Measurements from ENCODE around the gene ATP2C2. TPM values are rescaled to one million over a fixed set of nuclear protein-coding genes. Genes with fewer than 3 reads are reported as not detected.

Gene ATP2C2
- total RNA-seq, 1 donor from 2014 or later, result not detected

DNA sequence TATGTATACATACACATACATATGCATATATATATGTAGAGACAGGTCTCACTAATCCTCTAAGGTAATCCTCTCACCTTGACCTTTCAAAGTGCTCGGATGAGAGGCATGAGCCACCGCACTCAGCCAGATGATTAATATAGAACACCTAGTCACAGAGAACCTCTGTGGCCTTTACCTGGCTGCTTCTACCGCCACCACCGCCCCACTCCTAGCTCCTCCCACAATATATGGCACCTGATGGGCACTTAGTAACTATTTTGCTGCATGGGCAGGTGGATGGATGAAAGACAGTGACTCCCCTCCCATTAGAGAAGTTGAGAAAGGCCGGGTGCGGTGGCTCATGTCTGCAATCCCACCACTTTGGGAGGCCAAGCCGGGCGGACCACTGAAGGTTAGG is 16.7 kb upstream of the ATP2C2 start:
- Histone ChIP-seq H3K27me3 (ENCODE audit: control insufficient read depth in 3 of 3, insufficient read depth in 3 of 3, low read length in 3 of 3) (peaks cover 0 to 14% (median 13%) of the 10 kb centered on the region in 3 donors), H3K9ac (ENCODE audit: low read depth in 1 of 3, low read length in 3 of 3) (no peak overlapping the region), H3K4me1 (ENCODE audit: control insufficient read depth in 3 of 3, insufficient read depth in 3 of 3, low read length in 3 of 3) (no peaks in the 10 kb centered on the region), H3K4me3 (ENCODE audit: low read length in 3 of 3) (no peak overlapping the region), H3K36me3 (ENCODE audit: control insufficient read depth in 3 of 3, insufficient read depth in 3 of 3, low read length in 3 of 3) (no peaks in the 10 kb centered on the region), H3K9me3 (ENCODE audit: control insufficient read depth in 3 of 3, low read length in 3 of 3) (no peaks in the 10 kb centered on the region), H3K27ac (ENCODE audit: low read depth, low read length) (no peak overlapping the region)

DNA sequence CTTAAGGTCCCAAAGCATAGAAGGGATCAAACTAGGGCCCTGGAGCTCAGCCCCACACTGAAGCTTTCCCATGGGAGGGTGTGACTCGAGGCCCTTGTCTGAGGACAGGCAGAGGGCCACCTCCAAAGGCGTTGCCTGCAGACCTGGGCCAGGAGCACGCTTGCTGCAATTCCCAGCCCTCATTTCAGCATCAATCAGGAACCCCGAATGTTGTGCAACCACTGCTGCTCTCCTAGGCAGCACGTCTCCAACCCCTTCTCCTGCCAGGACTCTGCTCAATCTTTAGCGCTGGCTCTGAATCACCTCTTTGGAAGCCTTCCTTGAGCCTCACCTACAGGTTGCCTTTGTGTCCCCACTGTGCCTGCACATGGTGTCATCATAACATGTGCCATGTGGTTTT is 14.0 kb upstream of the ATP2C2 start:
- Histone ChIP-seq H3K9ac (ENCODE audit: low read depth in 1 of 3, low read length in 3 of 3) (no peak overlapping the region), H3K9me3 (ENCODE audit: control insufficient read depth in 3 of 3, low read length in 3 of 3) (no peaks in the 10 kb centered on the region), H3K36me3 (ENCODE audit: control insufficient read depth in 3 of 3, insufficient read depth in 3 of 3, low read length in 3 of 3) (no peaks in the 10 kb centered on the region), H3K4me1 (ENCODE audit: control insufficient read depth in 3 of 3, insufficient read depth in 3 of 3, low read length in 3 of 3) (no peaks in the 10 kb centered on the region), H3K27me3 (ENCODE audit: control insufficient read depth in 3 of 3, insufficient read depth in 3 of 3, low read length in 3 of 3) (peaks cover 0 to 10% (median 7%) of the 10 kb centered on the region in 3 donors), H3K4me3 (ENCODE audit: low read length in 3 of 3) (no peak overlapping the region), H3K27ac (ENCODE audit: low read depth, low read length) (no peak overlapping the region)

GRCh38 chr16:84355149-84355548 is 13.2 kb upstream of the ATP2C2 start:
- H3K27ac ChIP-seq (ENCODE audit: low read depth, low read length), result no peak overlapping the region

DNA sequence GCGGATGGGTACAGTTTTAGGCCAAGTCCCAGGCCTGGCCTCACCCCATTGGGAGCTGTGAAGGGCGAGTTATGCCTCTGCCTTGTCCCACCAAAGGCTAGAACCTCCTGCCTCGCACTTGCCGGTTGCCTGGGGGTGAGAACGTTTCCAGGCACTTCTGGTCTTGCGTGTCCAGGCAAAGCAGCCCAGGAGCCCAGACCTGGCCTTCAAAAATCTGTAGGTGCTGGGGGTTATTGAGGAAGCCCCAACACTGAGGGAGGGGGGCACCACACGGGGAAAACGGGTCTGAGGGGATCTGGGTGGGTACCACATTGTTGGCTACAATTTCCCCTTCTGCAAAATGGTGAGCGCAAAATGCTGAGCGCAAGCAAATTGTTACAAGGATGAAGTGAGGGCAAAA is 12.2 kb upstream of the ATP2C2 start:
- H3K27me3 ChIP-seq (ENCODE audit: control insufficient read depth in 3 of 3, insufficient read depth in 3 of 3, low read length in 3 of 3), result peaks cover 2 to 10% (median 6%) of the 10 kb centered on the region in 3 donors
- no peak overlapping the region for H3K27ac ChIP-seq (ENCODE audit: low read depth, low read length)
- no peak overlapping the region for H3K9ac ChIP-seq (ENCODE audit: low read depth in 1 of 3, low read length in 3 of 3)
- no peaks in the 10 kb centered on the region for H3K4me1 ChIP-seq (ENCODE audit: control insufficient read depth in 3 of 3, insufficient read depth in 3 of 3, low read length in 3 of 3)
- no peak overlapping the region for H3K4me3 ChIP-seq (ENCODE audit: low read length in 3 of 3)
- no peaks in the 10 kb centered on the region for H3K9me3 ChIP-seq (ENCODE audit: control insufficient read depth in 3 of 3, low read length in 3 of 3)
- H3K36me3 ChIP-seq (ENCODE audit: control insufficient read depth in 3 of 3, insufficient read depth in 3 of 3, low read length in 3 of 3), result no peaks in the 10 kb centered on the region

More at GRCh38 chr16:84355149-84355548, 13.2 kb upstream of the ATP2C2 start:
- no peak overlapping the region for H3K4me3 ChIP-seq (ENCODE audit: low read length in 3 of 3)
- H3K9ac ChIP-seq (ENCODE audit: low read depth in 1 of 3, low read length in 3 of 3), result no peak overlapping the region
- H3K4me1 ChIP-seq (ENCODE audit: control insufficient read depth in 3 of 3, insufficient read depth in 3 of 3, low read length in 3 of 3), result no peaks in the 10 kb centered on the region
- H3K27me3 ChIP-seq (ENCODE audit: control insufficient read depth in 3 of 3, insufficient read depth in 3 of 3, low read length in 3 of 3), result peaks cover 1 to 7% (median 6%) of the 10 kb centered on the region in 3 donors
- no peaks in the 10 kb centered on the region for H3K36me3 ChIP-seq (ENCODE audit: control insufficient read depth in 3 of 3, insufficient read depth in 3 of 3, low read length in 3 of 3)
- no peaks in the 10 kb centered on the region for H3K9me3 ChIP-seq (ENCODE audit: control insufficient read depth in 3 of 3, low read length in 3 of 3)

GRCh38 chr16:84356591-84357116 is 11.7 kb upstream of the ATP2C2 start:
- H3K9me3 ChIP-seq (ENCODE audit: control insufficient read depth in 3 of 3, low read length in 3 of 3), result no peaks in the 10 kb centered on the region
- no peak overlapping the region for H3K27ac ChIP-seq (ENCODE audit: low read depth, low read length)
- H3K27me3 ChIP-seq (ENCODE audit: control insufficient read depth in 3 of 3, insufficient read depth in 3 of 3, low read length in 3 of 3), result peaks cover 2 to 8% (median 6%) of the 10 kb centered on the region in 3 donors
- H3K36me3 ChIP-seq (ENCODE audit: control insufficient read depth in 3 of 3, insufficient read depth in 3 of 3, low read length in 3 of 3), result no peaks in the 10 kb centered on the region
- no peak overlapping the region for H3K9ac ChIP-seq (ENCODE audit: low read depth in 1 of 3, low read length in 3 of 3)
- H3K4me1 ChIP-seq (ENCODE audit: control insufficient read depth in 3 of 3, insufficient read depth in 3 of 3, low read length in 3 of 3), result no peaks in the 10 kb centered on the region
- H3K4me3 ChIP-seq (ENCODE audit: low read length in 3 of 3), result no peak overlapping the region

- Histone ChIP-seq H3K27ac (ENCODE audit: low read depth, low read length) (no peak overlapping the region), H3K9me3 (ENCODE audit: control insufficient read depth in 3 of 3, low read length in 3 of 3) (no peaks in the 10 kb centered on the region), H3K27me3 (ENCODE audit: control insufficient read depth in 3 of 3, insufficient read depth in 3 of 3, low read length in 3 of 3) (peaks cover 2 to 8% (median 6%) of the 10 kb centered on the region in 3 donors), H3K4me3 (ENCODE audit: low read length in 3 of 3) (no peak overlapping the region), H3K9ac (ENCODE audit: low read depth in 1 of 3, low read length in 3 of 3) (no peak overlapping the region), H3K4me1 (ENCODE audit: control insufficient read depth in 3 of 3, insufficient read depth in 3 of 3, low read length in 3 of 3) (no peaks in the 10 kb centered on the region), H3K36me3 (ENCODE audit: control insufficient read depth in 3 of 3, insufficient read depth in 3 of 3, low read length in 3 of 3) (no peaks in the 10 kb centered on the region)
Observed at GRCh38 chr16:84357191-84357651, 11.1 kb upstream of the ATP2C2 start.

DNA sequence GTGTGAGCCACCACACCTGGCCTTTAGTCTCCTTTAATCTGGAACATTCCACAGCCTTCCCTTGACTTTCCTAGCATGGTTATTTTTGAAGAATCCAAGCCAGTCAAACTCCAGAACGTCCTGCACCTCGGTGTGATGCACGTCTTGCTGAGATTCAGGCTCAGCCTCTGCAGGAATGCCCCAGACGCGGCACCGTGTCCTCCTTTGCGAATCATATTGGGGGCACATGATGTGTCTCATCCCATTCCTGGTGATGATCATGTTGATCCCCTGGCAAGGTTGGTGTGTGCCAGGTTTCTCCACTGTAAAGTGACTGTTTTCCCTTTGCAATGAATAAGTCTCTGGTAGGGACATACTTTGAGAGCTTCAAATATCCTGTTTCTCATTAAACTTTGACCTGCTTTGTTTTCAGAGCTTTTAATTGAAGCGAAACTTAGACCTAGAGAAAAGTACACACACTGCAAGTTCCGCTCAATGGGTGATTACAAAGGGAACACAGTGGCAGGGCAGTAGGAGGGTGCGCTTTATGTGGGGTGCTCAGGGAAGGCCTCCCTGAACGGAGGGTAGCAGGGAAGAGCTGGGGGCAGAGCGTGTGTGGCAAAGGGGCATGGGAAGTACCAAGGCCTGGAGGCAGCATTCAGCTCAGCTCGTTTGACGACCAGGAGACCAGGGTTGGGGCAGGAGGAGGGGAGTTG is 9.6 kb upstream of the ATP2C2 start:
- no peak overlapping the region for H3K9ac ChIP-seq (ENCODE audit: low read depth in 1 of 3, low read length in 3 of 3)
- no peak overlapping the region for H3K4me3 ChIP-seq (ENCODE audit: low read length in 3 of 3)
- no peaks in the 10 kb centered on the region for H3K9me3 ChIP-seq (ENCODE audit: control insufficient read depth in 3 of 3, low read length in 3 of 3)
- no peak overlapping the region for H3K27ac ChIP-seq (ENCODE audit: low read depth, low read length)
- H3K4me1 ChIP-seq (ENCODE audit: control insufficient read depth in 3 of 3, insufficient read depth in 3 of 3, low read length in 3 of 3), result no peaks in the 10 kb centered on the region
- H3K36me3 ChIP-seq (ENCODE audit: control insufficient read depth in 3 of 3, insufficient read depth in 3 of 3, low read length in 3 of 3), result no peaks in the 10 kb centered on the region
- H3K27me3 ChIP-seq (ENCODE audit: control insufficient read depth in 3 of 3, insufficient read depth in 3 of 3, low read length in 3 of 3), result peaks cover 7 to 9% (median 8%) of the 10 kb centered on the region in 3 donors

DNA sequence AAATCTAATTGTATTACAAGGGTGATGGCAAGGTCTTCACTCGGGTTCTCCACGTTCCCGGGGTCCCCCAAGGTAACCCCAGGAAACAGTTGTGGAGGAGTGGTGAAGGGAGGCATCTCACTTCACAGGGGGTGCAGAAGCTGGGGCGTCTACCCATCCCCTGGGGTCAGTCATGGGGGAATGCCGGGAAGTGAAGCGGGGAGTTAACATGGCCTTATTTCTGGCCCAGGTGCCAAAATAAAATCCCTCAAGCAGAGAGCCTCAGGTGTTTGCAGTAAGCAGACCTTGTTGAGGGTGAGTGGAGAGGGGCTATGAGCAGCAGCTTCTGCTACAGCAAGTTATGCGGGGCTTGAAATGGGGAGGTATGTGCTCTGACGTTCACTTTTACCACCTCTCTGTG is 9.0 kb upstream of the ATP2C2 start:
- H3K4me3 ChIP-seq (ENCODE audit: low read length in 3 of 3), result no peak overlapping the region
- no peak overlapping the region for H3K9ac ChIP-seq (ENCODE audit: low read depth in 1 of 3, low read length in 3 of 3)
- no peaks in the 10 kb centered on the region for H3K9me3 ChIP-seq (ENCODE audit: control insufficient read depth in 3 of 3, low read length in 3 of 3)
- peaks cover 5 to 7% (median 6%) of the 10 kb centered on the region in 3 donors for H3K27me3 ChIP-seq (ENCODE audit: control insufficient read depth in 3 of 3, insufficient read depth in 3 of 3, low read length in 3 of 3)
- no peaks in the 10 kb centered on the region for H3K4me1 ChIP-seq (ENCODE audit: control insufficient read depth in 3 of 3, insufficient read depth in 3 of 3, low read length in 3 of 3)
- no peak overlapping the region for H3K27ac ChIP-seq (ENCODE audit: low read depth, low read length)
- H3K36me3 ChIP-seq (ENCODE audit: control insufficient read depth in 3 of 3, insufficient read depth in 3 of 3, low read length in 3 of 3), result no peaks in the 10 kb centered on the region

DNA sequence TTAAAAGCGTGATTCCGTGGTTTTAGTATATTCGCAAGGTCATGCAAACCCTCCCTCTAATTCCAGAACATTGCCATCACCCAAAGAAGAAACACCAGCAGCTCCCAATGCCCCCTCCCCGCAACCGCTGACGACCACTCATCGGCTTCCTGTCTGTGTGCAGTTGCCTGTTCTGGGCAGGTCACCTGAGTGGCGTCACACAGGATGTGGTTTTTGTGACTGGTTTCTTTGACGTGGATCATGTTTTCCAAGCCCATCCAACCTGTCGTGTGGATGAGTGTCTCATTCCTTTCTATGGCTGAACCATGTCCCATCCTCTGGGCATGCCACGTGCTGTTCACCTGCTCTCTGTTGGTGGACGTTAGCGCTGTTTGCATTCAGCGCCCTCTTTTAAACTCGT is 8.2 kb upstream of the ATP2C2 start:
- Histone ChIP-seq H3K9me3 (ENCODE audit: control insufficient read depth in 3 of 3, low read length in 3 of 3) (no peaks in the 10 kb centered on the region), H3K9ac (ENCODE audit: low read depth in 1 of 3, low read length in 3 of 3) (no peak overlapping the region), H3K4me1 (ENCODE audit: control insufficient read depth in 3 of 3, insufficient read depth in 3 of 3, low read length in 3 of 3) (no peaks in the 10 kb centered on the region), H3K27ac (ENCODE audit: low read depth, low read length) (no peak overlapping the region), H3K4me3 (ENCODE audit: low read length in 3 of 3) (no peak overlapping the region), H3K36me3 (ENCODE audit: control insufficient read depth in 3 of 3, insufficient read depth in 3 of 3, low read length in 3 of 3) (no peaks in the 10 kb centered on the region), H3K27me3 (ENCODE audit: control insufficient read depth in 3 of 3, insufficient read depth in 3 of 3, low read length in 3 of 3) (peaks cover 3 to 7% (median 5%) of the 10 kb centered on the region in 3 donors)

DNA sequence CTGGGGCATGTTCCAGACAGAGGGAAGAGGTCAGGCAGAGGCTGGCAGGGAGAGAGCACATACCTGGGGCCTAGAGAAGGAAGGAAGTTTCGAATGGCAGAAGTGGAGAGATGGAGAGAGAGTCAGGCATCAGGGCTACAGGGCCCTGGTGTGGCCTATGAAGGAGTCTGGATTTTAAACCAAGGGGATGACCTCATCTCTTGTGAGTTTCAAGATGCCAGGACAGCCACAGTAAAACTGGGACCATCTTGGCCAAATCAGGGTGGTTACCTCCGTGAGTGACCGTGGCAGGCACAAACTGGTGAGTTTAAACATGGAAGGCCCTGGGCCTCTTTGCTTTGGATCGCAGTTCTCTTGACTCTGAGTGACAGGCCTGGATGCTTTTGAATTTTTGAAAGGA is 7.6 kb upstream of the ATP2C2 start:
- H3K9ac ChIP-seq (ENCODE audit: low read depth in 1 of 3, low read length in 3 of 3), result no peak overlapping the region
- H3K4me1 ChIP-seq (ENCODE audit: control insufficient read depth in 3 of 3, insufficient read depth in 3 of 3, low read length in 3 of 3), result no peaks in the 10 kb centered on the region
- no peak overlapping the region for H3K4me3 ChIP-seq (ENCODE audit: low read length in 3 of 3)
- no peak overlapping the region for H3K27ac ChIP-seq (ENCODE audit: low read depth, low read length)
- H3K9me3 ChIP-seq (ENCODE audit: control insufficient read depth in 3 of 3, low read length in 3 of 3), result no peaks in the 10 kb centered on the region
- H3K36me3 ChIP-seq (ENCODE audit: control insufficient read depth in 3 of 3, insufficient read depth in 3 of 3, low read length in 3 of 3), result no peaks in the 10 kb centered on the region
- peaks cover 4 to 7% (median 6%) of the 10 kb centered on the region in 3 donors for H3K27me3 ChIP-seq (ENCODE audit: control insufficient read depth in 3 of 3, insufficient read depth in 3 of 3, low read length in 3 of 3)
